HL-60 (cell line): ENCODE results near the gene COMMD10.

Source experiments
- DNase-seq, 2 experiments: peaks; one replicate each; pipeline ENCODE4 v3.0.0-alpha.2; 2010 to 2020; ENCODE audit warnings: low read depth in 1 of 2, low spot score in 1 of 2
- H3K27ac ChIP-seq: fragments of 250-450 bp; sonication (Bioruptor Pico); replicated peaks from 2 replicates; pipeline ENCODE4 v1.5.1; 2020; ENCODE audit warnings: mild to moderate bottlenecking, moderate library complexity
- H3K27me3 ChIP-seq: fragments of 250-450 bp; sonication (Bioruptor Pico); 2 replicates; pipeline ENCODE4 v1.5.1; 2021; ENCODE audit warnings: mild to moderate bottlenecking, moderate library complexity; ENCODE audit not compliant: insufficient read depth, poor library complexity, severe bottlenecking
- H3K4me3 ChIP-seq: replicated peaks from 2 replicates; pipeline ENCODE4 v1.5.1; 2011; ENCODE audit warnings: mild to moderate bottlenecking, control low read depth, low read length; ENCODE audit not compliant: insufficient read depth
- CTCF ChIP-seq: IDR thresholded peaks from one replicate; pipeline ENCODE4 v1.5.1; 2011; ENCODE audit warnings: low read length, control low read depth, inconsistent platforms; ENCODE audit not compliant: insufficient read depth
- GABPA ChIP-seq: IDR thresholded peaks from 2 replicates; pipeline ENCODE4 v1.6.1; 2012; ENCODE audit warnings: low read depth
- POLR2AphosphoS5 ChIP-seq: IDR thresholded peaks from 2 replicates; pipeline ENCODE4 v1.6.1; 2012; ENCODE audit warnings: low read depth
- REST ChIP-seq: IDR thresholded peaks from 2 replicates; pipeline ENCODE4 v1.6.1; 2012; ENCODE audit warnings: low read depth; ENCODE audit not compliant: insufficient replicate concordance
- SPI1 ChIP-seq: IDR thresholded peaks from 2 replicates; pipeline ENCODE4 v1.6.1; 2012; ENCODE audit warnings: low read depth, mild to moderate bottlenecking, borderline replicate concordance

Gene COMMD10

GRCh38 chr5:116276952-116277351 is 192.1 kb downstream of the COMMD10 start:
- no peak overlapping the region for H3K4me3 ChIP-seq
- TF ChIP-seq POLR2AphosphoS5 (no peak), GABPA (no peak), SPI1 (no peak), REST (no peak), CTCF (no peak)
- no peak for DNase-seq
- no peaks in the 10 kb centered on the region for H3K27me3 ChIP-seq
- H3K27ac ChIP-seq = no peak overlapping the region

- Histone ChIP-seq H3K27ac (no peak overlapping the region), H3K4me3 (no peak overlapping the region), H3K27me3 (no peaks in the 10 kb centered on the region)
- TF ChIP-seq SPI1 (no peak), GABPA (no peak), REST (no peak), POLR2AphosphoS5 (no peak), CTCF (no peak)
- no peak for DNase-seq
These were observed 195.5 kb downstream of the COMMD10 start for GRCh38 chr5:116280149-116280803.

GRCh38 chr5:116281309-116281708 is 196.5 kb downstream of the COMMD10 start:
- Histone ChIP-seq H3K27ac (no peak overlapping the region), H3K4me3 (no peak overlapping the region), H3K27me3 (no peaks in the 10 kb centered on the region)
- DNase-seq = no peak
- TF ChIP-seq SPI1 = no peak
- TF ChIP-seq POLR2AphosphoS5 = no peak
- no peak for TF ChIP-seq CTCF
- no peak for TF ChIP-seq GABPA
- TF ChIP-seq REST = no peak
